Adipose tissue (tissue), 3 donors: ENCODE data around the gene SEC14L6. TPM values are rescaled to one million over a fixed set of nuclear protein-coding genes. Genes with fewer than 3 reads are reported as not detected.
"Not testable (repeated sequence)": the region's sequence is repeated elsewhere in the genome, so short reads cannot be mapped to it uniquely, and the experiment has no call there.

Experiments used
- H3K27ac ChIP-seq: one replicate; pipeline ENCODE4 v1.5.1; 2013; ENCODE audit warnings: low read depth, low read length
- WGBS, 3 donors: extraction: QIAGEN DNeasy Blood & Tissue Kit; methylation state at CpG; one replicate each; pipeline ENCODE4 v1.1.7; 2013; 5-methylcytosine and 5-hydroxymethylcytosine counted together
- polyA plus RNA-seq, 3 donors: library from polyadenylated mRNA; stranded (reverse); fragments of 200-250 nt; gene quantifications; one replicate each; pipeline ENCODE4 v1.2.3, GENCODE V29; 2013
- donor health status: healthy with polysubstance abuse.
- donor health status: Bipolar disorder and iron deficiency.
- donor health status: healthy.

Gene SEC14L6
- polyA plus RNA-seq, 3 donors = 0.11 to 1.3 (median 0.37) TPM

GRCh38 chr22:30569674-30570202, 23.2 kb upstream of the SEC14L6 start:
- no peak overlapping the region for H3K27ac ChIP-seq
- 90 to 94% (median 91%) methylated on average over 10 of the region's 10 CpGs for WGBS, 3 donors

- H3K27ac ChIP-seq = no peak overlapping the region
- WGBS, 3 donors = 71 to 86% (median 73%) methylated on average over 10 of the region's 10 CpGs
Observed at GRCh38 chr22:30568137-30568805, 21.7 kb upstream of the SEC14L6 start.

GRCh38 chr22:30567277-30567676, 20.7 kb upstream of the SEC14L6 start:
- not testable (repeated sequence) for H3K27ac ChIP-seq
- 88 to 95% (median 90%) methylated on average over 6 of the region's 6 CpGs for WGBS, 3 donors

- 67 to 77% (median 71%) methylated on average over 7 of the region's 7 CpGs for WGBS, 3 donors
- H3K27ac ChIP-seq = no peak overlapping the region
Observed at GRCh38 chr22:30566125-30566524, 19.6 kb upstream of the SEC14L6 start.

GRCh38 chr22:30565341-30565740, 18.8 kb upstream of the SEC14L6 start:
- 65 to 81% (median 80%) methylated on average over 4 of the region's 4 CpGs for WGBS, 3 donors
- no peak overlapping the region for H3K27ac ChIP-seq

GRCh38 chr22:30564761-30565119, 18.2 kb upstream of the SEC14L6 start:
- H3K27ac ChIP-seq = no peak overlapping the region
- 47 to 62% (median 55%) methylated on average over 3 of the region's 3 CpGs for WGBS, 3 donors

GRCh38 chr22:30564045-30564760, 17.7 kb upstream of the SEC14L6 start:
- 76 to 81% (median 77%) methylated on average over 8 of the region's 8 CpGs for WGBS, 3 donors
- no peak overlapping the region for H3K27ac ChIP-seq

- no peak overlapping the region for H3K27ac ChIP-seq
- 76 to 81% (median 78%) methylated on average over 6 of the region's 6 CpGs for WGBS, 3 donors
Observed at GRCh38 chr22:30562366-30562765, 15.8 kb upstream of the SEC14L6 start.

- no peak overlapping the region for H3K27ac ChIP-seq
- 56 to 77% (median 60%) methylated on average over 10 of the region's 10 CpGs for WGBS, 3 donors
Observed at GRCh38 chr22:30561402-30562189, 15.1 kb upstream of the SEC14L6 start.

GRCh38 chr22:30560643-30561202, 14.2 kb upstream of the SEC14L6 start:
- WGBS, 3 donors = 88 to 89% (median 89%) methylated on average over 11 of the region's 11 CpGs

GRCh38 chr22:30559889-30560288, 13.3 kb upstream of the SEC14L6 start:
- no peak overlapping the region for H3K27ac ChIP-seq
- 51 to 78% (median 73%) methylated on average over 6 of the region's 6 CpGs for WGBS, 3 donors

More at GRCh38 chr22:30560643-30561202, 14.2 kb upstream of the SEC14L6 start:
- not testable (repeated sequence) for H3K27ac ChIP-seq

- WGBS, 3 donors = 75 to 85% (median 83%) methylated on average over 8 of the region's 8 CpGs
- H3K27ac ChIP-seq = no peak overlapping the region
Observed at GRCh38 chr22:30557243-30557642, 10.7 kb upstream of the SEC14L6 start.

- 62 to 76% (median 70%) methylated on average over 6 of the region's 6 CpGs for WGBS, 3 donors
- no peak overlapping the region for H3K27ac ChIP-seq
Observed at GRCh38 chr22:30556388-30556787, 9.8 kb upstream of the SEC14L6 start.

GRCh38 chr22:30555282-30556210, 9.0 kb upstream of the SEC14L6 start:
- no peak overlapping the region for H3K27ac ChIP-seq
- 94 to 96% (median 95%) methylated on average over 70 to 73 of the region's 73 CpGs for WGBS, 3 donors

- WGBS, 3 donors = 83 to 90% (median 84%) methylated on average over 7 of the region's 7 CpGs
- no peak overlapping the region for H3K27ac ChIP-seq
Observed at GRCh38 chr22:30553971-30554370, 7.4 kb upstream of the SEC14L6 start.

- H3K27ac ChIP-seq = no peak overlapping the region
- 0 to 62% (median 33%) methylated on average over 1 of the region's 1 CpG for WGBS, 3 donors
Observed at GRCh38 chr22:30552719-30553118, 6.2 kb upstream of the SEC14L6 start.

- H3K27ac ChIP-seq = not testable (repeated sequence)
- WGBS, 3 donors = 94 to 99% (median 94%) methylated on average over 3 of the region's 3 CpGs
Observed at GRCh38 chr22:30551813-30552212, 5.3 kb upstream of the SEC14L6 start.

- no peak overlapping the region for H3K27ac ChIP-seq
- 88 to 92% (median 92%) methylated on average over 4 of the region's 4 CpGs for WGBS, 3 donors
Observed at GRCh38 chr22:30547188-30547587, 647 bp upstream of the SEC14L6 start.
